GM10248 (cell line): ENCODE results near the gene CCDC183.
"Not testable (repeated sequence)": the region's sequence is repeated elsewhere in the genome, so short reads cannot be mapped to it uniquely, and the experiment has no call there.

ENCODE experiments used
- CTCF ChIA-PET: fragments of 300-600 bp; sonication (Branson Sonifier 250); formaldehyde crosslinking; extraction: SDS; loops from one replicate; lab custom pipeline; 2021; ENCODE audit warnings: antibody characterized with exemption; lab: Yijun Ruan, JAX
- POLR2A ChIA-PET: fragments of 350-650 bp; sonication (Branson Sonifier 250); formaldehyde crosslinking; extraction: SDS; loops from one replicate; lab custom pipeline; 2020; ENCODE audit warnings: antibody characterized with exemption; lab: Yijun Ruan, JAX
- DNase-seq: peaks from one replicate; pipeline ENCODE4 v3.0.0; 2012; ENCODE audit errors: extremely low spot score
- TF ChIP-seq, protein P1 (sequence below): IDR thresholded peaks from 2 replicates; pipeline ENCODE4 v1.5.1; 2012; ENCODE audit warnings: mild to moderate bottlenecking, low read depth; ENCODE audit errors: extremely low read depth, missing control alignments, control extremely low read depth

The CCDC183 gene

DNA sequence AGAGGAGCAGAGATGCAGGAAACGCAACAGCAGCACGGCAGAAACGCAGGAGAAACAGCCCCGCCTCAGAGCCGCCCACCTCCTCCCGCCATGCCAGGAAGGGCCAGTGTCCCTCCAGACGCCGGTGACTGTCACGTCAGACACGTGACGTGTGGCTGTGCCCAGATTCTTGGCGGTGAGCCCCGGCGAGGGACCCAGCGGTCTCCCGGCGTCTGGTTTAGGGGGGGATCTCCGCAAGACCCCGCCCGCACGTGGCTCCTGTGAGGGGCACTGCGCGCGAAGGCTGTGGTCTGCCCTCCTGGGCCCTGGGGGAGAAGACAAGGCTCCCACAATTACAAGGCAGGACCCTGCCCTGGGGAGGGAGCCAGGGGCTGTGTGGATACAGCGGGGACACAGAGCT is 35.7 kb upstream of the CCDC183 start:
- TF ChIP-seq, protein P1, sequence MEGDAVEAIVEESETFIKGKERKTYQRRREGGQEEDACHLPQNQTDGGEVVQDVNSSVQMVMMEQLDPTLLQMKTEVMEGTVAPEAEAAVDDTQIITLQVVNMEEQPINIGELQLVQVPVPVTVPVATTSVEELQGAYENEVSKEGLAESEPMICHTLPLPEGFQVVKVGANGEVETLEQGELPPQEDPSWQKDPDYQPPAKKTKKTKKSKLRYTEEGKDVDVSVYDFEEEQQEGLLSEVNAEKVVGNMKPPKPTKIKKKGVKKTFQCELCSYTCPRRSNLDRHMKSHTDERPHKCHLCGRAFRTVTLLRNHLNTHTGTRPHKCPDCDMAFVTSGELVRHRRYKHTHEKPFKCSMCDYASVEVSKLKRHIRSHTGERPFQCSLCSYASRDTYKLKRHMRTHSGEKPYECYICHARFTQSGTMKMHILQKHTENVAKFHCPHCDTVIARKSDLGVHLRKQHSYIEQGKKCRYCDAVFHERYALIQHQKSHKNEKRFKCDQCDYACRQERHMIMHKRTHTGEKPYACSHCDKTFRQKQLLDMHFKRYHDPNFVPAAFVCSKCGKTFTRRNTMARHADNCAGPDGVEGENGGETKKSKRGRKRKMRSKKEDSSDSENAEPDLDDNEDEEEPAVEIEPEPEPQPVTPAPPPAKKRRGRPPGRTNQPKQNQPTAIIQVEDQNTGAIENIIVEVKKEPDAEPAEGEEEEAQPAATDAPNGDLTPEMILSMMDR: no peak
- CTCF ChIA-PET: interaction anchor here (1.2 to 5.2 kb wide), 5 partner anchors 14 to 31 kb away, joined by 3 to 24 read pairs (median 17); partner anchors contain the start of gene LCN10

DNA sequence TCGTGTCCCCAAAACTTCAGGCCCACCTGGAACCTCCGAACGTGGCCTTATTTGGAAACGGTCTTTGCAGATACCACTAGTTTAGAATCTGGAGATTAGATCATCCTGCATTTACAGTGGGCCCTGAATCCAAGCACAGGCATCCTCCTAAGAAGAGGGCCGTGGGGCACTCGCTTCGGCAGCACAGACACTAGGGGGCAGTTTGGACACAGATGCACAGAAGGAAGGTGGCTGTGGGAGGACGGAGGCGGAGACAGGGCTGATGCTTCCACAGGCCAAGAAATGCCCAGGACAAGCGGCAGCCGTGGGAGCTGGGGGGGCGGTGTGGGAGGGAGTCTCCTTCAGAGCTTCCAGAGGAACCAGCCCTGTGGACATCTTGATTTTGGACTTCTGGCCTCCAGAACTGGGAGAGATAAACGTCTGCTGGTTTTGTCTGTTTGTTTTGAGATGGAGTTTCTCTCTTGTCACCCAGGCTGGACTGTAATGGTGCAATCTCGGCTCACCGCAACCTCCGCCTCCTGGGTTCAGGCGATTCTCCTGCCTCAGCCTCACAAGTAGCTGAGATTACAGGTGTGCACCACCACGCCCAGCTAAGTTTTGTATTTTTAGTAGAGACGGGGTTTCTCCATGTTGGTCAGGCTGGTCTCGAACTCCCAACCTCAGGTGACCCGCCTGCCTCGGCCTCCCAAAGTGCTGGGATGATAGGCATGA is 35.1 kb upstream of the CCDC183 start:
- TF ChIP-seq, protein P1: peak; percentile 75
- DNase-seq, POLR2A ChIA-PET: not testable (repeated sequence)
- CTCF ChIA-PET: interaction anchor here (1.1 to 5.2 kb wide), 7 partner anchors 11 to 274 kb away, joined by 3 to 24 read pairs (median 5); partner anchors contain the start of gene LCN10

More for the DNA sequence above, 35.7 kb upstream of the CCDC183 start:
- POLR2A ChIA-PET: no interaction called here
- DNase-seq: no peak

DNA sequence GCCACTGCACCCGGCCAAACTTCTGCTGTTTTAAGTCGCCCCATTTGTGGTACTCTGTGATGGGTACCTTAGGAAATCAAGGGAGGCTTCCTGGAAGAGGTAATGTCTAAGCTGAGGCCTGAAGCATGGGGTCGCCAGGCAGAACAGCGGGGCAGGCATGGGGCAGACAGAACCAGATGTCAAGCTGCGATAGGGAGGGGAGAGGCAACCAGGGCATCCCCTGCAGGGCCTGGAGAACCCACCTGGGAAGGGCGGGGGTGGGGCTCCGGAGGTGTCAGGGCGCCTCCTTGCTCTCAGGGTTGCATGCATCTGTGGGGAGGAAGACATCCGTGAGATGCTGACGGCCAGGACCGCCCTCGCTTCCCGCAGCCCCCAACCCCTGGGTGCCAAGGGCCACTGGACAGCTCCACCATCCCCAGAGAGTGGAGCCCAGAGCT is 34.6 kb upstream of the CCDC183 start:
- TF ChIP-seq, protein P1: no peak
- POLR2A ChIA-PET: no interaction called here
- DNase-seq: no peak
- CTCF ChIA-PET: interaction anchor here (1.1 to 5.2 kb wide), 6 partner anchors 11 to 273 kb away, joined by 3 to 24 read pairs (median 11); partner anchors contain the start of gene LCN10

DNA sequence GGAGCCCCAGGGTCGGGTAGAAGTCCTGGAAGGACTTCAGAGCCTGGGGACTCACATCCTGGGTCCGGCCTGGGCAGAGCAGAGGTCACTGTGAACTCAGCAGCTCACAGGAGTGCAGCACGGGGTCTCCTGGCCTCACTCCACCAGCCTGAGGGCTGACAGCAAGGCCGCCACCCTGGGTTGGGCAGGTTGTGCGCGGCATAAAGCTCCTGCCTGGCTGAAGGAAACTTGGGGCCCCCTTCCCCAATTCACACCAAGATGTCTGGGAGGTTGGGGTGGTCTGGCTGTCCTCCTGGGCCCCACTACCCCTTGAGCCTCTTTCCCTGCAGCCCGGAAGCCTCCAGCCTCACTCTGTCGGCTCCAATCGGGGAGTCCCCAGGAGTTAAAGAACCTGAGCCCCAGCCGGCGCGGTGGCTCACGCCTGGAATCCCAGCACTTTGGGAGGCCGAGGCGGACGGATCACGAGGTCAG is 33.9 kb upstream of the CCDC183 start:
- TF ChIP-seq, protein P1: no peak
- no peak for DNase-seq
- ChIA-PET POLR2A (no interaction called here), CTCF (interaction anchor here (1.3 to 5.2 kb wide), 4 partner anchors 16 to 272 kb away, joined by 3 to 24 read pairs (median 11); partner anchors contain the start of gene LCN10)

DNA sequence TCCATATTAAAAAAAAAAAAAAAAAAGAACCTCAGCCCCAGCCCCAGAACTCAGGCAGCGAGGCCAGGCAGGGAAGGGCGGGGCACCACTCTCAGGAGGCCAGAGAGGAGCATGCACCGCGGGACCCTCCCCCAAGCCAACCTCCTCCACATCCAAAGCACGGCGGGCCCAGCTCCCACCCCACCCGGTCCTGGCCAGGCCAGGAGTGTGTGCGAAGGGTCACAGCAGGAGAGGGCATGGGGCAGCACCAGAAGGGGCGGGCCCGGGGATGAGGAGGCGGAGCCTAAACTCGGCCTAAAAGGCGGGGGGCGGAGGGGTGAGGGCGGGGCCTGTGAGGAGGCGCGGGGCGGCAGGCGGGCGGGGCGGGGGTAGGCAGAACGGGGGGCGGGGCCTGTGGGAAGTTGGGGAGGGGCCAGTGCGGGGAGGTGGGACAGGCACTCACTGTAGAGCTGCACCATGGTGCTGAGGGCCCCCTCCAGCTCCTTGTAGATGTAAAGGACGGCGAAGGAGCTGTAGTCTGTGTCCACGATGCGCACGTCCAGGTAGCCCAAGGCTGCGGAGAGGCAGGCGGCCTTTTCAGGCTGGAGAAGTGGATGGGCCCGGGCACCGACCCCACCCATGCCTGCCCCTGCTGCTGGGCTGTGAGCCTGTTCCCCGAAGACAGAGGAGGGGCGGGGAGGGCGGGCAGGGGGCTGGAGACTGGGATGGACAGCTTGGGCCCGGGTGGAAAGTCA is 33.1 kb upstream of the CCDC183 start:
- TF ChIP-seq, protein P1: no peak
- CTCF ChIA-PET: interaction anchor here (1.0 to 1.9 kb wide), 5 partner anchors 15 to 272 kb away, joined by 3 to 6 read pairs (median 3); no protein-coding TSS in a partner anchor
- peak; percentile 71 for DNase-seq

DNA sequence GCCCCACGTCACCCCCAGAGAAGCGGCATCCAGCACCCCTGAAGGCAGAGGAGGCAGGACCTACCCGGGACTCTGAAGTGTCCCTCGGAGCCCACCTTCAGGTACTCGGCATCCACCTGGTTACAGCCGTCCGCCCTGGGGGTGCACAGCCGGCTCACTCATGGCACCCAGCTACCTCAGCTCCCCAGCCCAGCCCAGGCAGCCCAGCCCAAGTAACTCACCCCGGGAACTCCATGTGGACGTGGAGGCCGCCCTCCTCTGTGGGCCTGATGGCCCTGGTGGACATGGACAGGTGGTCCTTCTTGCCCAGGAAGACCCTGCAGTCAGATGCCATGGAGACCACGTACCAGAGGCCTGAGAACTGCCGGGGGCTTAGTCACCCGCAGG is 32.5 kb upstream of the CCDC183 start:
- ChIA-PET POLR2A (interaction anchor here (1.0 kb wide), 1 partner anchor 35 kb away, joined by 3 read pairs; no protein-coding TSS in a partner anchor), CTCF (interaction anchor here (1.0 to 1.5 kb wide), 4 partner anchors 14 to 272 kb away, joined by 3 to 6 read pairs (median 3); no protein-coding TSS in a partner anchor)
- no peak for DNase-seq
- TF ChIP-seq, protein P1: no peak

More for the DNA sequence above, 33.1 kb upstream of the CCDC183 start:
- POLR2A ChIA-PET: interaction anchor here (1.0 kb wide), 1 partner anchor 35 kb away, joined by 3 read pairs; no protein-coding TSS in a partner anchor
